ENCODE data around the gene MYOZ1.
"Not testable (repeated sequence)": the region's sequence is repeated elsewhere in the genome, so short reads cannot be mapped to it uniquely, and the experiment has no call there.

DNA sequence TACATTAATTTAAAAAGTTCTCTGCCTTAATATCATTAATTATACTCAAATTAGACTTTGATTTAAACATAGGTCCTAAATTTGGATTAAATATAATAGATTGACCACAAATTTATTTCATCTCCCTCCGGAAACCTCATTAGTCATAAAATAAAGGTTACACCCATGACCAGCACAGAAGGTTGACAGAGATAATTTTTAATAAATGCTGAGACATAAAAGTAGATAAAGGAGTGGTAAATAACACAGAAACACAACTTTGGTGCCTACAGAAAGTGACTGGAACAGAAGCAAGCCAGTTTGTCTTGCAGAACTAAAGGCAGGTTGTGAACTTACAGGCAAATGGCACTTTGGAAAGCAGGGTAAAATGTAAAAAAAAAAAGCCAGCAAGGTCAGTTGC lies 46.4 kb upstream of the MYOZ1 start:
- not testable (repeated sequence) for TF ChIP-seq SIN3A (IDR thresholded peaks at IDR 0.05; ENCODE audit: borderline replicate concordance, low read depth, low read length); RAD21 (IDR thresholded peaks at IDR 0.05; ENCODE audit: low read length); GATA2 (CRISPR knock-in tag; IDR thresholded peaks at IDR 0.05); EP300 (IDR thresholded peaks at IDR 0.05; ENCODE audit: borderline replicate concordance in 1 of 2, low read depth in 1 of 2, low read length in 1 of 2); SMC3 (IDR thresholded peaks at IDR 0.05; ENCODE audit: low read depth, low read length); CHD2 (IDR thresholded peaks at IDR 0.05; ENCODE audit: low read length, partially characterized antibody); FOXM1 (IDR thresholded peaks at IDR 0.05; ENCODE audit: low read depth); POLR2AphosphoS5 (IDR thresholded peaks at IDR 0.05; ENCODE audit: low read depth, low read length); RCOR1 (IDR thresholded peaks at IDR 0.05; ENCODE audit: low read length); TCF12 (IDR thresholded peaks at IDR 0.05); GABPA (IDR thresholded peaks at IDR 0.05; ENCODE audit: low read depth)
- TF ChIP-seq, protein P1, sequence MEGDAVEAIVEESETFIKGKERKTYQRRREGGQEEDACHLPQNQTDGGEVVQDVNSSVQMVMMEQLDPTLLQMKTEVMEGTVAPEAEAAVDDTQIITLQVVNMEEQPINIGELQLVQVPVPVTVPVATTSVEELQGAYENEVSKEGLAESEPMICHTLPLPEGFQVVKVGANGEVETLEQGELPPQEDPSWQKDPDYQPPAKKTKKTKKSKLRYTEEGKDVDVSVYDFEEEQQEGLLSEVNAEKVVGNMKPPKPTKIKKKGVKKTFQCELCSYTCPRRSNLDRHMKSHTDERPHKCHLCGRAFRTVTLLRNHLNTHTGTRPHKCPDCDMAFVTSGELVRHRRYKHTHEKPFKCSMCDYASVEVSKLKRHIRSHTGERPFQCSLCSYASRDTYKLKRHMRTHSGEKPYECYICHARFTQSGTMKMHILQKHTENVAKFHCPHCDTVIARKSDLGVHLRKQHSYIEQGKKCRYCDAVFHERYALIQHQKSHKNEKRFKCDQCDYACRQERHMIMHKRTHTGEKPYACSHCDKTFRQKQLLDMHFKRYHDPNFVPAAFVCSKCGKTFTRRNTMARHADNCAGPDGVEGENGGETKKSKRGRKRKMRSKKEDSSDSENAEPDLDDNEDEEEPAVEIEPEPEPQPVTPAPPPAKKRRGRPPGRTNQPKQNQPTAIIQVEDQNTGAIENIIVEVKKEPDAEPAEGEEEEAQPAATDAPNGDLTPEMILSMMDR (IDR thresholded peaks at IDR 0.05) = not testable (repeated sequence)
- TF ChIP-seq, protein P2, sequence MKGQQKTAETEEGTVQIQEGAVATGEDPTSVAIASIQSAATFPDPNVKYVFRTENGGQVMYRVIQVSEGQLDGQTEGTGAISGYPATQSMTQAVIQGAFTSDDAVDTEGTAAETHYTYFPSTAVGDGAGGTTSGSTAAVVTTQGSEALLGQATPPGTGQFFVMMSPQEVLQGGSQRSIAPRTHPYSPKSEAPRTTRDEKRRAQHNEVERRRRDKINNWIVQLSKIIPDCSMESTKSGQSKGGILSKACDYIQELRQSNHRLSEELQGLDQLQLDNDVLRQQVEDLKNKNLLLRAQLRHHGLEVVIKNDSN (IDR thresholded peaks at IDR 0.05; ENCODE audit: borderline replicate concordance, low read depth) = not testable (repeated sequence)
